H1 (cell line): ENCODE data around the gene DUSP1. TPM values are rescaled to one million over a fixed set of nuclear protein-coding genes. Genes with fewer than 3 reads are reported as not detected.

ENCODE experiments used
- CTCF ChIA-PET: fragments of 300-600 bp; sonication (Branson Sonifier 250); formaldehyde crosslinking; loops from one replicate; lab custom pipeline; 2021; ENCODE audit not compliant: partially characterized antibody; lab: Charles Lee
- POLR2A ChIA-PET: fragments of 300-600 bp; sonication (Branson Sonifier 250); formaldehyde crosslinking; loops from one replicate; lab custom pipeline; 2021; ENCODE audit warnings: inconsistent platforms; ENCODE audit not compliant: partially characterized antibody; lab: Charles Lee
- DNase-seq, 2 experiments: peaks; one replicate each; pipeline versions ENCODE4 v3.0.0 to v3.0.0-alpha.2; 2010 to 2022; ENCODE audit warnings: low spot score in 2 of 2, low read depth in 1 of 2, mixed read lengths in 1 of 2
- FAIRE-seq: peaks from 2 replicates; lab custom pipeline; 2011; peaks lifted over from hg19 to GRCh38; lab: Jason Lieb, UNC
- H2AFZ ChIP-seq: 2 replicates; pipeline ENCODE4 v1.8.1; 2012; ENCODE audit warnings: low read length, inconsistent platforms
- H2AK5ac ChIP-seq: 2 replicates; pipeline ENCODE4 v1.6.1; 2013; ENCODE audit warnings: low read depth, low read length
- H2BK120ac ChIP-seq: replicated peaks from 2 replicates; pipeline ENCODE3; 2013; ENCODE audit warnings: low read depth, low read length, inconsistent platforms
- H2BK12ac ChIP-seq: 2 replicates; pipeline ENCODE4 v1.6.1; 2013; ENCODE audit warnings: low read depth, low read length
- H2BK15ac ChIP-seq: 2 replicates; pipeline ENCODE4 v1.6.1; 2013; ENCODE audit warnings: low read length
- H2BK20ac ChIP-seq: 2 replicates; pipeline ENCODE4 v1.6.1; 2013; ENCODE audit warnings: low read length
- H2BK5ac ChIP-seq: 2 replicates; pipeline ENCODE4 v1.6.1; 2013; ENCODE audit warnings: low read depth, low read length
- H3K14ac ChIP-seq: 2 replicates; pipeline ENCODE4 v1.6.1; 2013; ENCODE audit warnings: inconsistent platforms; ENCODE audit not compliant: insufficient read length
- H3K18ac ChIP-seq: 2 replicates; pipeline ENCODE4 v1.6.1; 2013; ENCODE audit warnings: low read length; ENCODE audit errors: extremely low read depth
- H3K23ac ChIP-seq: 2 replicates; pipeline ENCODE4 v1.6.1; 2013; ENCODE audit warnings: inconsistent platforms; ENCODE audit not compliant: insufficient read length
- H3K23me2 ChIP-seq: 2 replicates; pipeline ENCODE4 v1.6.1; 2013; ENCODE audit warnings: low read depth, low read length
- H3K27ac ChIP-seq: 2 replicates; pipeline ENCODE4 v1.6.1; 2011; ENCODE audit warnings: low read depth, low read length, inconsistent platforms
- H3K27me3 ChIP-seq, 4 experiments: replicated peaks in 1 of 4; 1 replicate in 1 of 4; 2 replicates in 3 of 4; pipeline versions ENCODE4 v1.6.1 to v1.8.1; 2011 to 2013; ENCODE audit warnings: low read length in 3 of 4, mild to moderate bottlenecking in 3 of 4, inconsistent platforms in 2 of 4, mixed read lengths in 2 of 4, moderate library complexity in 1 of 4; ENCODE audit not compliant: control insufficient read depth in 3 of 4, insufficient read depth in 3 of 4; ENCODE audit errors: extremely low read depth in 1 of 4
- H3K36me3 ChIP-seq, 4 experiments: 2 replicates each; pipeline versions ENCODE4 v1.6.1 to v1.8.1; 2011 to 2013; ENCODE audit warnings: mild to moderate bottlenecking in 4 of 4, low read length in 3 of 4, moderate library complexity in 2 of 4, control low read depth in 1 of 4, inconsistent platforms in 1 of 4; ENCODE audit not compliant: insufficient read depth in 4 of 4, control insufficient read depth in 2 of 4
- H3K4ac ChIP-seq: replicated peaks from 2 replicates; pipeline ENCODE3; 2013; ENCODE audit warnings: low read length, low read depth, mixed read lengths, inconsistent platforms; ENCODE audit not compliant: insufficient read length
- H3K4me1 ChIP-seq, 4 experiments: replicated peaks in 1 of 4; 1 replicate in 1 of 4; 2 replicates in 3 of 4; pipeline versions ENCODE4 v1.6.1 to v1.8.1; 2011 to 2013; ENCODE audit warnings: low read length in 3 of 4, inconsistent platforms in 2 of 4, mixed read lengths in 1 of 4; ENCODE audit not compliant: insufficient read depth in 4 of 4, control insufficient read depth in 3 of 4
- H3K4me2 ChIP-seq, 2 experiments: 2 replicates each; pipeline versions ENCODE4 v1.6.1 to v1.8.1; 2011 to 2013; ENCODE audit warnings: low read depth in 2 of 2, low read length in 2 of 2, control low read depth in 1 of 2, inconsistent platforms in 1 of 2, mild to moderate bottlenecking in 1 of 2; ENCODE audit not compliant: insufficient read depth in 1 of 2
- H3K4me3 ChIP-seq, 4 experiments: fragments of 200-600, 300-600 bp in 1 of 4; sonication (generic), shearing (Covaris generic), sonication (Bioruptor Twin) in 1 of 4; 2 replicates each; pipeline versions ENCODE4 v1.5.1 to v1.8.1; 2011 to 2016; ENCODE audit warnings: low read length in 4 of 4, low read depth in 3 of 4, control low read depth in 2 of 4, inconsistent platforms in 2 of 4, mild to moderate bottlenecking in 2 of 4, mixed read lengths in 1 of 4, moderate library complexity in 1 of 4; ENCODE audit not compliant: insufficient read depth in 2 of 4; ENCODE audit errors: extremely low read depth in 1 of 4
- H3K56ac ChIP-seq: replicated peaks from 2 replicates; pipeline ENCODE3; 2013; ENCODE audit warnings: low read depth, mild to moderate bottlenecking, mixed read lengths, low read length, inconsistent platforms; ENCODE audit not compliant: insufficient read length
- H3K79me1 ChIP-seq: 2 replicates; pipeline ENCODE4 v1.6.1; 2013; ENCODE audit warnings: low read depth, low read length, control low read depth
- H3K79me2 ChIP-seq, 2 experiments: 2 replicates each; pipeline versions ENCODE4 v1.6.1 to v1.8.1; 2012 to 2013; ENCODE audit warnings: low read length in 2 of 2, mild to moderate bottlenecking in 2 of 2, inconsistent platforms in 1 of 2; ENCODE audit not compliant: insufficient read depth in 2 of 2, control insufficient read depth in 1 of 2
- H3K9ac ChIP-seq, 4 experiments: replicated peaks in 1 of 4; 1 replicate in 1 of 4; 2 replicates in 3 of 4; pipeline versions ENCODE4 v1.6.1 to v1.8.1; 2011 to 2013; ENCODE audit warnings: low read depth in 3 of 4, low read length in 3 of 4, control low read depth in 2 of 4, mild to moderate bottlenecking in 2 of 4, moderate library complexity in 2 of 4, inconsistent platforms in 1 of 4; ENCODE audit errors: extremely low read depth in 1 of 4
- H3K9me3 ChIP-seq, 2 experiments: 2 replicates each; pipeline versions ENCODE4 v1.6.1 to v1.8.1; 2012 to 2013; ENCODE audit warnings: mild to moderate bottlenecking in 2 of 2, moderate library complexity in 2 of 2, control low read depth in 1 of 2, inconsistent platforms in 1 of 2, low read depth in 1 of 2, low read length in 1 of 2, mixed read lengths in 1 of 2; ENCODE audit not compliant: insufficient read depth in 2 of 2
- H4K20me1 ChIP-seq, 2 experiments: replicated peaks in 1 of 2; 2 replicates each; pipeline versions ENCODE3 to v1.8.1; 2011 to 2013; ENCODE audit warnings: inconsistent platforms in 2 of 2, low read length in 2 of 2, mild to moderate bottlenecking in 1 of 2; ENCODE audit not compliant: insufficient read depth in 2 of 2, control insufficient read depth in 1 of 2
- H4K5ac ChIP-seq: 2 replicates; pipeline ENCODE4 v1.6.1; 2013; ENCODE audit warnings: low read length, low read depth, mixed read lengths, inconsistent platforms; ENCODE audit not compliant: insufficient read length
- H4K8ac ChIP-seq: 2 replicates; pipeline ENCODE4 v1.8.0; 2013; ENCODE audit warnings: mild to moderate bottlenecking, moderate library complexity, low read length, inconsistent platforms; ENCODE audit not compliant: insufficient read depth; ENCODE audit errors: extremely low read depth
- H4K91ac ChIP-seq: replicated peaks from 2 replicates; pipeline ENCODE3; 2013; ENCODE audit warnings: low read length, mixed read lengths, inconsistent platforms; ENCODE audit not compliant: insufficient read length
- EGR1 ChIP-seq: IDR thresholded peaks from 2 replicates; pipeline ENCODE4 v1.6.1; 2011; ENCODE audit warnings: low read depth, low read length, borderline replicate concordance
- FOSL1 ChIP-seq: IDR thresholded peaks from 2 replicates; pipeline ENCODE4 v1.6.1; 2011; ENCODE audit warnings: mild to moderate bottlenecking, low read depth, low read length, moderate library complexity; ENCODE audit not compliant: insufficient read depth
- JUN ChIP-seq: IDR thresholded peaks from 2 replicates; pipeline ENCODE4 v1.6.1; 2011; ENCODE audit warnings: low read depth, mild to moderate bottlenecking, improper control_type of control experiment, low read length
- RFX5 ChIP-seq: IDR thresholded peaks from 2 replicates; pipeline ENCODE4 v1.6.1; 2011; ENCODE audit warnings: low read depth, low read length, improper control_type of control experiment, borderline replicate concordance
- SP2 ChIP-seq: IDR thresholded peaks from 2 replicates; pipeline ENCODE4 v1.6.1; 2012; ENCODE audit warnings: mild to moderate bottlenecking, low read length, inconsistent platforms
- WGBS, 2 experiments: shearing (Covaris generic) in 1 of 2; methylation state at CpG; one replicate each; pipeline versions ENCODE4 v1.1.6 to v1.1.7; 2013 to 2015; ENCODE audit warnings: low lambda C conversion rate in 2 of 2, mixed read lengths in 2 of 2, inconsistent platforms in 1 of 2, low coverage in 1 of 2, missing lambda C conversion rate in 1 of 2; ENCODE audit not compliant: insufficient replicate concordance in 2 of 2, insufficient coverage in 1 of 2, insufficient read length in 1 of 2; ENCODE audit errors: extremely low coverage in 1 of 2, missing lambda C conversion rate in 1 of 2; 5-methylcytosine and 5-hydroxymethylcytosine counted together
- polyA plus RNA-seq, 7 experiments: library from polyadenylated mRNA; depleted of rRNA in 3 of 7; stranded (reverse) in 5 of 7; unstranded in 2 of 7; fragments of >200 nt in 5 of 7; fragments of 200-250 nt in 2 of 7; gene quantifications; 1 replicate in 5 of 7; 2 replicates in 1 of 7; 4 replicates in 1 of 7; pipeline versions ENCODE4 v1.2.1 to v1.2.3, GENCODE V29; 2011 to 2013; ENCODE audit warnings: missing spikeins in 2 of 7, mixed read lengths in 2 of 7
- total RNA-seq: library from RNA; stranded (reverse); fragmentation: NEBNext Ultra II Directional; extraction: Animal tissue kit (Norgen Biotek cat#: 25700); gene quantifications from 2 replicates; pipeline ENCODE4 v1.2.1, GENCODE V29; 2021

Gene DUSP1
- total and polyA plus RNA-seq, 2 of the 8 experiments (the other 6 are each of a cell fraction or from before 2014, with no cell fraction given): 6.5 to 11.7 TPM

DNA sequence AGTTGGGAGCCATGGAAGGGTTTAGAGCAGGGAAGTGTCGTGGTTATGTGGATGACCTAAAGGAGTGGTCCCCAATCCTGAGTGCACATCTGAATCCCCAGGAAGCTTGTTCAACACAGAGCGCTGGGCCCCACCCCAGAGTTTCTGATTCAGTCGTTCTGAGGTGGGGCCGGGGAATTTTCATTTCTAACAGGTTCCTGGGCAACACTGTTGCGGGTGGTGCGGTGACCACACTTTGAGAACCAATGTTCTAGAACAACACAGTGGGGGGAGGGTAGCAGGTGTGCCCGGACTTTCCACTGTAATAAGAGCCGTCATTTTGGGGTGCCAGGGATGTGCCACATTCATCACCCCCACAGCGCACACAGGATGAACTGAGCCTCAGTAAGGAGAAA, 39.3 kb downstream of the DUSP1 start:
- no peaks in the 10 kb centered on the region for H3K36me3 ChIP-seq
- TF ChIP-seq JUN: no peak
- no peak for TF ChIP-seq RFX5
- TF ChIP-seq EGR1: no peak
- TF ChIP-seq FOSL1: no peak
- TF ChIP-seq SP2: no peak
- TF ChIP-seq, all 59 proteins: peak for 0
- no peaks in the 10 kb centered on the region for H3K79me2 ChIP-seq
- H3K9me3 ChIP-seq: no peaks in the 10 kb centered on the region
- H3K79me1 ChIP-seq: no peaks in the 10 kb centered on the region
- H3K4ac ChIP-seq: no peak overlapping the region
- no peak for DNase-seq
- H3K4me1 ChIP-seq: peaks cover 0 to 6% (median under 1%) of the 10 kb centered on the region in 4 experiments; a peak in 2 of 7 replicates
- no peak overlapping the region for H2BK120ac ChIP-seq
- no peak overlapping the region for H2BK20ac ChIP-seq
- H2AK5ac ChIP-seq: no peak overlapping the region
- 89% methylated on average over 9 of the region's 9 CpGs; no CpG with 5 or more reads in 1 of the 2 experiments for WGBS, 2 experiments
- no peak overlapping the region for H2BK15ac ChIP-seq
- no peak overlapping the region for H4K8ac ChIP-seq
- H2BK12ac ChIP-seq: no peak overlapping the region
- H3K4me3 ChIP-seq: no peak overlapping the region
- no peak overlapping the region for H3K27ac ChIP-seq
- no peak overlapping the region for H4K5ac ChIP-seq
- H3K9ac ChIP-seq: no peak overlapping the region
- peaks cover 1% of the 10 kb centered on the region; the same call in 1 of the 2 replicates for H3K23me2 ChIP-seq
- CTCF ChIA-PET: interaction anchor here (2.9 to 4.0 kb wide), 2 partner anchors 18 to 41 kb away, joined by 10 to 29 read pairs; no protein-coding TSS in a partner anchor
- H3K56ac ChIP-seq: no peak overlapping the region
- no peak for FAIRE-seq
- H3K4me2 ChIP-seq: no peak overlapping the region
- no peak overlapping the region for H2AFZ ChIP-seq
- no peak overlapping the region for H3K14ac ChIP-seq
- POLR2A ChIA-PET: interaction anchor here (1.0 kb wide), 1 partner anchor 23 kb away, joined by 3 read pairs; no protein-coding TSS in a partner anchor
- H4K91ac ChIP-seq: no peak overlapping the region
- peaks cover 0 to 2% (median 0%) of the 10 kb centered on the region in 4 experiments; a peak in 1 of 7 replicates for H3K27me3 ChIP-seq
- H2BK5ac ChIP-seq: no peak overlapping the region
- no peaks in the 10 kb centered on the region for H4K20me1 ChIP-seq
- H3K18ac ChIP-seq: no peak overlapping the region
- H3K23ac ChIP-seq: no peak overlapping the region
